Keratinocyte (primary cell): ENCODE data around the gene CSK.

Experiments
- CTCF ChIP-seq, 3 experiments: IDR thresholded peaks in 1 of 3; conservative IDR thresholded peaks in 1 of 3; optimal IDR thresholded peaks in 1 of 3; 2 replicates in 2 of 3; 3 replicates in 1 of 3; pipeline versions ENCODE3 to v1.5.1; 2011; ENCODE audit warnings: low read length in 3 of 3, mild to moderate bottlenecking in 3 of 3, moderate library complexity in 2 of 3, control low read depth in 1 of 3, inconsistent platforms in 1 of 3; ENCODE audit not compliant: insufficient read depth in 2 of 3; ENCODE audit errors: extremely low read depth in 1 of 3
- EZH2 ChIP-seq: IDR thresholded peaks from one replicate; pipeline ENCODE4 v1.6.1; 2012; ENCODE audit warnings: inconsistent platforms, mild to moderate bottlenecking, low read length, moderate library complexity

GRCh38 chr15:74784426-74785193 is 2.7 kb downstream of the CSK start:
- TF ChIP-seq CTCF (optimal IDR thresholded peaks at IDR 0.05 in 1 of 3, IDR thresholded peaks at IDR 0.05 in 1 of 3, conservative IDR thresholded peaks at IDR 0.05 in 1 of 3; ENCODE audit: extremely low read depth in 1 of 3, insufficient read depth in 2 of 3, low read length in 3 of 3), result no peak
- no peak for TF ChIP-seq EZH2
